ENCODE data around the gene BCL7A. TPM values are rescaled to one million over a fixed set of nuclear protein-coding genes. Genes with fewer than 3 reads are reported as not detected.

BCL7A gene
- total and polyA plus RNA-seq, 2 of the 8 experiments (the other 6 are each of a cell fraction or from before 2014, with no cell fraction given) = 11.9 to 12.7 TPM

GRCh38 chr12:122078141-122079032, 56.7 kb downstream of the BCL7A start, which contains the start of gene MLXIP (continued):
- TF ChIP-seq FOSL1 (IDR thresholded peaks at IDR 0.05; ENCODE audit: insufficient read depth, low read depth, low read length) = no peak
- no peak for TF ChIP-seq EZH2 (IDR thresholded peaks at IDR 0.05; ENCODE audit: low read depth, low read length, severe bottlenecking)
- no peak for TF ChIP-seq YY1 (IDR thresholded peaks at IDR 0.05; ENCODE audit: low read depth, low read length)
- TF ChIP-seq EP300 (IDR thresholded peaks at IDR 0.05; ENCODE audit: borderline replicate concordance in 1 of 2, low read depth in 2 of 2, low read length in 2 of 2) = no peak
- no peak for TF ChIP-seq SIRT6 (IDR thresholded peaks at IDR 0.05; ENCODE audit: low read length)
- TF ChIP-seq BACH1 (IDR thresholded peaks at IDR 0.05; ENCODE audit: low read length) = peak; percentile 21
- TF ChIP-seq E2F6 (IDR thresholded peaks at IDR 0.05) = peak; percentile 75
- no peak for TF ChIP-seq ATF3 (IDR thresholded peaks at IDR 0.05; ENCODE audit: insufficient read depth, low read depth, low read length)
- no peak for TF ChIP-seq SP4 (IDR thresholded peaks at IDR 0.05; ENCODE audit: low read length)
- no peak for TF ChIP-seq TBP (IDR thresholded peaks at IDR 0.05; ENCODE audit: low read depth, low read length)
- TF ChIP-seq SIX5 (IDR thresholded peaks at IDR 0.05; ENCODE audit: low read depth, low read length) = no peak
- no peak for TF ChIP-seq CTCF (IDR thresholded peaks at IDR 0.05; ENCODE audit: control extremely low read depth in 1 of 3, insufficient read depth in 1 of 3, low read depth in 1 of 3, low read length in 3 of 3)
- TF ChIP-seq SUZ12 (IDR thresholded peaks at IDR 0.05; ENCODE audit: low read length) = no peak; the same call in 1 of the 2 replicates
- TF ChIP-seq JUND (IDR thresholded peaks at IDR 0.05; ENCODE audit: low read length) = no peak; the same call in 1 of the 2 replicates
- TF ChIP-seq CHD1 (IDR thresholded peaks at IDR 0.05; ENCODE audit: low read depth, low read length) = no peak
- TF ChIP-seq POLR2AphosphoS5 (IDR thresholded peaks at IDR 0.05; ENCODE audit: low read depth, low read length) = 0 out of 2 replicates have a peak, but pooled peaks have one; percentile 9
- TF ChIP-seq BRCA1 (IDR thresholded peaks at IDR 0.05; ENCODE audit: low read depth, low read length) = no peak
- TF ChIP-seq RXRA (IDR thresholded peaks at IDR 0.05; ENCODE audit: insufficient read depth, low read depth, low read length) = no peak
- peak; percentile 55; the same call in 1 of the 2 replicates for TF ChIP-seq TAF1 (IDR thresholded peaks at IDR 0.05; ENCODE audit: low read depth, low read length)
- TF ChIP-seq POLR2A (IDR thresholded peaks at IDR 0.05; ENCODE audit: control extremely low read depth in 1 of 2, low read depth in 2 of 2, low read length in 2 of 2) = peak in 1 of 2 experiments; percentile 68; a peak in 2 of 3 replicates
- no peak for TF ChIP-seq SIN3A (conservative IDR thresholded peaks at IDR 0.05 in 1 of 2, IDR thresholded peaks at IDR 0.05 in 1 of 2; ENCODE audit: low read depth in 1 of 2, low read length in 2 of 2)
